IMR-90 (cell line): ENCODE data around the gene TTC19. TPM values are rescaled to one million over a fixed set of nuclear protein-coding genes. Genes with fewer than 3 reads are reported as not detected.

Source experiments
- ATAC-seq: fragments of 200-7000 bp; cut with Tn5 transposase; 2 replicates; pipeline ENCODE4 v1.9.1; 2020; ENCODE audit warnings: low read depth, mild to moderate bottlenecking, moderate library complexity
- BruUV-seq: library from RNA; stranded (reverse); fragments of 400-500 nt; replicated peaks from 2 replicates; lab custom pipeline; 2021; lab: Mats Ljungman, UMichigan
- CTCF ChIA-PET: fragments of 300-600 bp; formaldehyde crosslinking; extraction: SDS; loops from one replicate; lab custom pipeline; 2021; ENCODE audit warnings: antibody characterized with exemption; lab: Yijun Ruan, JAX
- POLR2A ChIA-PET: fragments of 300-600 bp; sonication (Branson Sonifier 250); formaldehyde crosslinking; loops from one replicate; lab custom pipeline; 2022; ENCODE audit warnings: antibody characterized with exemption; ENCODE audit not compliant: unreplicated experiment; lab: Charles Lee
- DNase-seq: peaks from one replicate; pipeline ENCODE4 v3.0.0; 2013
- H2AFZ ChIP-seq: replicated peaks from 2 replicates; pipeline ENCODE3; 2013; ENCODE audit warnings: low read length, mild to moderate bottlenecking; ENCODE audit not compliant: poor library complexity
- H2AK5ac ChIP-seq: 2 replicates; pipeline ENCODE4 v1.6.1; 2013; ENCODE audit warnings: low read depth, low read length, inconsistent platforms
- H2AK9ac ChIP-seq: replicated peaks from 2 replicates; pipeline ENCODE3; 2013; ENCODE audit warnings: mild to moderate bottlenecking, low read depth, low read length, moderate library complexity; ENCODE audit not compliant: poor library complexity
- H2BK120ac ChIP-seq: 2 replicates; pipeline ENCODE4 v1.6.1; 2013; ENCODE audit warnings: low read depth, low read length, inconsistent platforms
- H2BK15ac ChIP-seq: 3 replicates; pipeline ENCODE4 v1.6.1; 2013; ENCODE audit warnings: low read depth, low read length, inconsistent platforms
- H2BK20ac ChIP-seq: 2 replicates; pipeline ENCODE4 v1.6.1; 2013; ENCODE audit warnings: low read depth, mild to moderate bottlenecking, inconsistent platforms, low read length, moderate library complexity
- H2BK5ac ChIP-seq: 2 replicates; pipeline ENCODE4 v1.6.1; 2013; ENCODE audit warnings: mild to moderate bottlenecking, low read depth, low read length, inconsistent platforms; ENCODE audit not compliant: poor library complexity, severe bottlenecking
- H3K14ac ChIP-seq: replicated peaks from 2 replicates; pipeline ENCODE4 v1.6.1; 2013; ENCODE audit warnings: low read depth, low read length, inconsistent platforms
- H3K18ac ChIP-seq: 2 replicates; pipeline ENCODE4 v1.6.1; 2013; ENCODE audit warnings: low read depth, low read length, control low read depth
- H3K23ac ChIP-seq: 2 replicates; pipeline ENCODE4 v1.6.1; 2013; ENCODE audit warnings: low read depth, low read length, inconsistent platforms
- H3K27ac ChIP-seq: 2 replicates; pipeline ENCODE4 v1.5.1; 2013; ENCODE audit warnings: mild to moderate bottlenecking, control low read depth, low read length; ENCODE audit not compliant: insufficient read depth
- H3K27me3 ChIP-seq: 2 replicates; pipeline ENCODE4 v1.6.1; 2013; ENCODE audit warnings: low read length; ENCODE audit not compliant: control insufficient read depth, insufficient read depth
- H3K36me3 ChIP-seq: 2 replicates; pipeline ENCODE4 v1.6.1; 2013; ENCODE audit warnings: low read length, mixed read lengths; ENCODE audit not compliant: control insufficient read depth, insufficient read depth
- H3K4ac ChIP-seq: 2 replicates; pipeline ENCODE4 v1.6.1; 2013; ENCODE audit warnings: low read depth, low read length, inconsistent platforms
- H3K4me1 ChIP-seq: 2 replicates; pipeline ENCODE4 v1.6.1; 2013; ENCODE audit warnings: low read length, mixed read lengths; ENCODE audit not compliant: control insufficient read depth, insufficient read depth
- H3K4me2 ChIP-seq: 2 replicates; pipeline ENCODE4 v1.6.1; 2013; ENCODE audit warnings: low read depth, mild to moderate bottlenecking, control low read depth, low read length, moderate library complexity
- H3K4me3 ChIP-seq: 2 replicates; pipeline ENCODE4 v1.5.1; 2013; ENCODE audit warnings: low read depth, mild to moderate bottlenecking, control low read depth, low read length, moderate library complexity; ENCODE audit not compliant: insufficient read depth
- H3K56ac ChIP-seq: 2 replicates; pipeline ENCODE4 v1.6.1; 2013; ENCODE audit warnings: low read length, inconsistent platforms; ENCODE audit not compliant: insufficient read depth; ENCODE audit errors: extremely low read depth
- H3K79me1 ChIP-seq, 2 experiments: 2 replicates each; pipeline ENCODE4 v1.6.1; 2013; ENCODE audit warnings: low read length in 2 of 2, inconsistent platforms in 1 of 2, low read depth in 1 of 2
- H3K9ac ChIP-seq: 2 replicates; pipeline ENCODE4 v1.6.1; 2013; ENCODE audit warnings: low read depth, low read length, control low read depth
- H3K9me1 ChIP-seq: 2 replicates; pipeline ENCODE4 v1.6.1; 2013; ENCODE audit warnings: low read length, inconsistent platforms; ENCODE audit not compliant: insufficient read depth
- H3K9me3 ChIP-seq: 2 replicates; pipeline ENCODE4 v1.6.1; 2013; ENCODE audit warnings: low read length; ENCODE audit not compliant: control insufficient read depth, insufficient read depth
- H4K20me1 ChIP-seq: 2 replicates; pipeline ENCODE4 v1.6.1; 2013; ENCODE audit warnings: low read length, inconsistent platforms; ENCODE audit not compliant: insufficient read depth
- H4K5ac ChIP-seq: 2 replicates; pipeline ENCODE4 v1.6.1; 2013; ENCODE audit warnings: mild to moderate bottlenecking, low read depth, low read length, control low read depth
- H4K8ac ChIP-seq, 2 experiments: 2 replicates each; pipeline ENCODE4 v1.6.1; 2013; ENCODE audit warnings: low read depth in 2 of 2, low read length in 2 of 2, control low read depth in 1 of 2, inconsistent platforms in 1 of 2
- H4K91ac ChIP-seq: 2 replicates; pipeline ENCODE4 v1.6.1; 2013; ENCODE audit warnings: low read depth, low read length, inconsistent platforms; ENCODE audit not compliant: insufficient read depth
- BHLHE40 ChIP-seq: fragments of 150-350 bp; IDR thresholded peaks from 2 replicates; pipeline ENCODE4 v1.6.1; 2016; ENCODE audit warnings: mild to moderate bottlenecking, low read depth, low read length
- CEBPB ChIP-seq: IDR thresholded peaks from 2 replicates; pipeline ENCODE4 v1.6.1; 2012; ENCODE audit warnings: low read depth, low read length, improper control_type of control experiment
- CTCF ChIP-seq: conservative IDR thresholded peaks from 2 replicates; pipeline ENCODE4 v1.5.1; 2012; ENCODE audit warnings: mild to moderate bottlenecking, low read depth, low read length, improper control_type of control experiment
- FOS ChIP-seq: fragments of 150-350 bp; IDR thresholded peaks from 2 replicates; pipeline ENCODE4 v1.6.1; 2016; ENCODE audit warnings: low read depth, low read length
- MAFK ChIP-seq: IDR thresholded peaks from 2 replicates; pipeline ENCODE4 v1.6.1; 2012; ENCODE audit warnings: low read depth, low read length, improper control_type of control experiment
- MAZ ChIP-seq: IDR thresholded peaks from 2 replicates; pipeline ENCODE4 v1.6.1; 2012; ENCODE audit warnings: low read depth, mild to moderate bottlenecking, low read length, improper control_type of control experiment, moderate library complexity, borderline replicate concordance
- NFE2L2 ChIP-seq: fragments of 150-350 bp; IDR thresholded peaks from 2 replicates; pipeline ENCODE4 v1.6.1; 2016; ENCODE audit warnings: low read depth, mild to moderate bottlenecking, low read length
- POLR2A ChIP-seq: IDR thresholded peaks from 2 replicates; pipeline ENCODE4 v1.6.1; 2012; ENCODE audit warnings: mild to moderate bottlenecking, low read depth, low read length
- RAD21 ChIP-seq: IDR thresholded peaks from 2 replicates; pipeline ENCODE4 v1.6.1; 2012; ENCODE audit warnings: low read length, improper control_type of control experiment
- RCOR1 ChIP-seq: IDR thresholded peaks from 2 replicates; pipeline ENCODE4 v1.6.1; 2012; ENCODE audit warnings: mild to moderate bottlenecking, low read length, improper control_type of control experiment; ENCODE audit not compliant: insufficient replicate concordance
- RFX5 ChIP-seq: IDR thresholded peaks from 2 replicates; pipeline ENCODE4 v1.8.0; 2012; ENCODE audit warnings: low read depth, mild to moderate bottlenecking, low read length, moderate library complexity
- SMC3 ChIP-seq: fragments of 150-350 bp; IDR thresholded peaks from 2 replicates; pipeline ENCODE4 v1.6.1; 2016; ENCODE audit warnings: low read depth, mild to moderate bottlenecking, antibody characterized with exemption, low read length, moderate library complexity
- WGBS, 2 experiments: methylation state at CpG; one replicate each; pipeline versions ENCODE4 v1.1.5 to v1.1.7; 2013; ENCODE audit warnings: missing lambda C conversion rate in 2 of 2; ENCODE audit not compliant: insufficient read length in 1 of 2; ENCODE audit errors: extremely low coverage in 2 of 2; 5-methylcytosine and 5-hydroxymethylcytosine counted together
- dilution Hi-C: fragments of 300-500 bp; cut with HindIII; formaldehyde crosslinking; loops from one replicate; pipeline ENCODE4 v1.14.3; 2018; ENCODE audit warnings: low sequenced_read_pairs; ENCODE audit not compliant: unreplicated experiment
- in situ Hi-C: fragments of 300-500 bp; cut with MboI; formaldehyde crosslinking; loops from 3 replicates; pipeline ENCODE4 v1.14.3; 2019; ENCODE audit warnings: low sequenced_read_pairs, inconsistent platforms, mixed read lengths
- intact Hi-C: fragments of 100-400 bp; cut with micrococcal nuclease; formaldehyde crosslinking; loops from 2 replicates; pipeline ENCODE4 v1.10.0; 2022
- polyA plus RNA-seq, 3 experiments: library from polyadenylated mRNA; depleted of rRNA; stranded (reverse); fragments of >200 nt; gene quantifications; 2 replicates each; pipeline ENCODE4 v1.2.3, GENCODE V29; 2012; ENCODE audit warnings: low replicate concordance in 1 of 3
- total RNA-seq: library from RNA; depleted of rRNA; stranded (reverse); fragments of >200 nt; gene quantifications from 2 replicates; pipeline ENCODE4 v1.2.3, GENCODE V29; 2012
- TF ChIP-seq, protein P1 (sequence below): fragments of 150-350 bp; IDR thresholded peaks from 2 replicates; pipeline ENCODE4 v1.6.1; 2016; ENCODE audit warnings: low read depth, mild to moderate bottlenecking, low read length, moderate library complexity, borderline replicate concordance
- TF ChIP-seq, protein P2 (sequence below): fragments of 150-350 bp; IDR thresholded peaks from 2 replicates; pipeline ENCODE4 v1.6.1; 2017; ENCODE audit warnings: mild to moderate bottlenecking, antibody characterized with exemption, low read length, low read depth

The TTC19 gene
- total and polyA plus RNA-seq, 2 of the 4 experiments (the other 2 are of a cell fraction) = 8.3 to 12.9 TPM

GRCh38 chr17:16019347-16019746, 19.7 kb downstream of the TTC19 start:
- no peak overlapping the region for H4K5ac ChIP-seq
- no peak overlapping the region for H3K23ac ChIP-seq
- intact Hi-C loops (no loop called here), dilution Hi-C loops (no loop called here), in situ Hi-C loops (no loop called here)
- H3K9me3 ChIP-seq = no peaks in the 10 kb centered on the region
- peaks cover 12% of the 10 kb centered on the region for H3K36me3 ChIP-seq
- H4K8ac ChIP-seq = no peak overlapping the region
- no peak overlapping the region for H4K91ac ChIP-seq
- no CpG with 5 or more reads among the region's 1 CpG for WGBS, 2 experiments
- no peak for TF ChIP-seq BHLHE40
- TF ChIP-seq RFX5 = no peak
- no peak for TF ChIP-seq CTCF
- TF ChIP-seq RCOR1 = no peak
- TF ChIP-seq CEBPB = no peak
- TF ChIP-seq NFE2L2 = no peak
- TF ChIP-seq, protein P1, sequence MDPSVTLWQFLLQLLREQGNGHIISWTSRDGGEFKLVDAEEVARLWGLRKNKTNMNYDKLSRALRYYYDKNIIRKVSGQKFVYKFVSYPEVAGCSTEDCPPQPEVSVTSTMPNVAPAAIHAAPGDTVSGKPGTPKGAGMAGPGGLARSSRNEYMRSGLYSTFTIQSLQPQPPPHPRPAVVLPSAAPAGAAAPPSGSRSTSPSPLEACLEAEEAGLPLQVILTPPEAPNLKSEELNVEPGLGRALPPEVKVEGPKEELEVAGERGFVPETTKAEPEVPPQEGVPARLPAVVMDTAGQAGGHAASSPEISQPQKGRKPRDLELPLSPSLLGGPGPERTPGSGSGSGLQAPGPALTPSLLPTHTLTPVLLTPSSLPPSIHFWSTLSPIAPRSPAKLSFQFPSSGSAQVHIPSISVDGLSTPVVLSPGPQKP = no peak
- TF ChIP-seq RAD21 = no peak
- no peak for TF ChIP-seq MAZ
- TF ChIP-seq FOS = no peak
- no peak for TF ChIP-seq SMC3
- no peak for TF ChIP-seq MAFK
- TF ChIP-seq, protein P2, sequence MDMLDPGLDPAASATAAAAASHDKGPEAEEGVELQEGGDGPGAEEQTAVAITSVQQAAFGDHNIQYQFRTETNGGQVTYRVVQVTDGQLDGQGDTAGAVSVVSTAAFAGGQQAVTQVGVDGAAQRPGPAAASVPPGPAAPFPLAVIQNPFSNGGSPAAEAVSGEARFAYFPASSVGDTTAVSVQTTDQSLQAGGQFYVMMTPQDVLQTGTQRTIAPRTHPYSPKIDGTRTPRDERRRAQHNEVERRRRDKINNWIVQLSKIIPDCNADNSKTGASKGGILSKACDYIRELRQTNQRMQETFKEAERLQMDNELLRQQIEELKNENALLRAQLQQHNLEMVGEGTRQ = no peak
- TF ChIP-seq POLR2A = no peak
- H3K9me1 ChIP-seq = no peaks in the 10 kb centered on the region
- no peak overlapping the region for H3K27ac ChIP-seq
- no peak overlapping the region for H3K4ac ChIP-seq
- no peak overlapping the region for H3K56ac ChIP-seq
- H3K14ac ChIP-seq = no peak overlapping the region
- DNase-seq (no peak), ATAC-seq (no peak)
- no peak overlapping the region for H3K4me2 ChIP-seq
- CTCF ChIA-PET = no interaction called here
- no peak overlapping the region for H2BK5ac ChIP-seq
- H2BK20ac ChIP-seq = no peak overlapping the region
- POLR2A ChIA-PET = no interaction called here
- H3K4me1 ChIP-seq = peaks cover 2% of the 10 kb centered on the region
- no peak overlapping the region for H2AK9ac ChIP-seq
- no peak overlapping the region for H2BK15ac ChIP-seq
- no peaks in the 10 kb centered on the region for H4K20me1 ChIP-seq
- no peaks in the 10 kb centered on the region for H3K27me3 ChIP-seq
- no peak overlapping the region for H2AFZ ChIP-seq
- peaks cover 13 to 50% of the 10 kb centered on the region in 2 experiments for H3K79me1 ChIP-seq
- no TSS peak for BruUV-seq
- no peak overlapping the region for H3K9ac ChIP-seq
- H3K4me3 ChIP-seq = no peak overlapping the region
- H2BK120ac ChIP-seq = no peak overlapping the region
- H3K18ac ChIP-seq = no peak overlapping the region
- H2AK5ac ChIP-seq = no peak overlapping the region
